Measurements from ENCODE around the gene LCP2.

- TF ChIP-seq POLR2A (IDR thresholded peaks at IDR 0.05) (no peak), CTCF (IDR thresholded peaks at IDR 0.05) (no peak)
These were observed 14.7 kb upstream of the LCP2 start for GRCh38 chr5:170312301-170312595.

Measured in adrenal gland (tissue), 5 donors.